ENCODE results near the gene CBFA2T3. TPM values are rescaled to one million over a fixed set of nuclear protein-coding genes. Genes with fewer than 3 reads are reported as not detected.

The CBFA2T3 gene
- total and polyA plus RNA-seq, 2 of the 8 experiments (the other 6 are each of a cell fraction or from before 2014, with no cell fraction given) = 0.51 to 1.3 TPM

GRCh38 chr16:88878356-88878755 lies 98.7 kb downstream of the CBFA2T3 start:
- Histone ChIP-seq H3K4me3 (ENCODE audit: extremely low read depth in 1 of 4, insufficient read depth in 2 of 4, low read depth in 3 of 4, low read length in 4 of 4) (no peak overlapping the region), H4K20me1 (replicated peaks in 1 of 2; ENCODE audit: control insufficient read depth in 1 of 2, insufficient read depth in 2 of 2, low read length in 2 of 2) (peaks cover 0 to 4% of the 10 kb centered on the region in 2 experiments), H3K9me3 (ENCODE audit: insufficient read depth in 2 of 2, low read depth in 1 of 2, low read length in 1 of 2) (no peaks in the 10 kb centered on the region; a peak in 1 of 4 replicates), H3K27ac (ENCODE audit: low read depth, low read length) (no peak overlapping the region), H3K23ac (ENCODE audit: insufficient read length) (no peak overlapping the region), H2AK5ac (ENCODE audit: low read depth, low read length) (no peak overlapping the region), H3K56ac (replicated peaks; ENCODE audit: insufficient read length, low read depth, low read length) (no peak overlapping the region), H4K91ac (replicated peaks; ENCODE audit: insufficient read length, low read length) (no peak overlapping the region), H3K23me2 (ENCODE audit: low read depth, low read length) (no peaks in the 10 kb centered on the region; the same call in 1 of the 2 replicates), H2AFZ (ENCODE audit: low read length) (no peak overlapping the region), H3K14ac (ENCODE audit: insufficient read length) (no peak overlapping the region), H3K4ac (replicated peaks; ENCODE audit: insufficient read length, low read depth, low read length) (no peak overlapping the region), H2BK20ac (ENCODE audit: low read length) (no peak overlapping the region), H4K5ac (ENCODE audit: insufficient read length, low read depth, low read length) (no peak overlapping the region), H2BK15ac (ENCODE audit: low read length) (no peak overlapping the region), H2BK5ac (ENCODE audit: low read depth, low read length) (no peak overlapping the region), H4K8ac (ENCODE audit: extremely low read depth, insufficient read depth, low read length) (no peak overlapping the region), H3K4me1 (replicated peaks in 1 of 4; ENCODE audit: control insufficient read depth in 3 of 4, insufficient read depth in 4 of 4, low read length in 3 of 4) (peaks cover 0 to 9% (median 4%) of the 10 kb centered on the region in 4 experiments; a peak in 4 of 7 replicates), H2BK120ac (replicated peaks; ENCODE audit: low read depth, low read length) (no peak overlapping the region), H3K27me3 (replicated peaks in 1 of 4; ENCODE audit: control insufficient read depth in 3 of 4, extremely low read depth in 1 of 4, insufficient read depth in 3 of 4, low read length in 3 of 4) (peaks cover 0 to 7% (median 1%) of the 10 kb centered on the region in 4 experiments; a peak in 2 of 7 replicates), H3K79me2 (ENCODE audit: control insufficient read depth in 1 of 2, insufficient read depth in 2 of 2, low read length in 2 of 2) (no peaks in the 10 kb centered on the region), H3K4me2 (ENCODE audit: insufficient read depth in 1 of 2, low read depth in 2 of 2, low read length in 2 of 2) (no peak overlapping the region), H3K18ac (ENCODE audit: extremely low read depth, low read length) (no peak overlapping the region), H2BK12ac (ENCODE audit: low read depth, low read length) (no peak overlapping the region), H3K36me3 (ENCODE audit: control insufficient read depth in 2 of 4, insufficient read depth in 4 of 4, low read length in 3 of 4) (no peaks in the 10 kb centered on the region), H3K79me1 (ENCODE audit: low read depth, low read length) (no peaks in the 10 kb centered on the region; the same call in 1 of the 2 replicates), H3K9ac (replicated peaks in 1 of 4; ENCODE audit: extremely low read depth in 1 of 4, low read depth in 3 of 4, low read length in 3 of 4) (no peak overlapping the region)
- TF ChIP-seq JUND (IDR thresholded peaks at IDR 0.05; ENCODE audit: low read length) = no peak
- no peak for TF ChIP-seq ATF3 (IDR thresholded peaks at IDR 0.05; ENCODE audit: insufficient read depth, low read depth, low read length)
- WGBS, 2 experiments (ENCODE audit: extremely low coverage in 1 of 2, insufficient coverage in 1 of 2, insufficient read length in 1 of 2, insufficient replicate concordance in 2 of 2, low coverage in 1 of 2, low lambda C conversion rate in 2 of 2, missing lambda C conversion rate in 1 of 2) = 95% methylated on average over 17 of the region's 20 CpGs; no CpG with 5 or more reads in 1 of the 2 experiments
- DNase-seq (ENCODE audit: low read depth in 1 of 2, low spot score in 2 of 2) (no peak), FAIRE-seq (no peak)
- POLR2A ChIA-PET (ENCODE audit: partially characterized antibody) = no interaction called here
- CTCF ChIA-PET (ENCODE audit: partially characterized antibody) = interaction anchor here (0.6 to 4.4 kb wide), 6 partner anchors 9 to 392 kb away, joined by 3 to 15 read pairs (median 5); no protein-coding TSS in a partner anchor
